HCT116 (cell line): Measurements from ENCODE around the gene HNF4A.

Experiments used
- CTCF ChIP-seq, 3 experiments: fragments of 200-600 bp in 1 of 3; sonication (generic) in 1 of 3; IDR thresholded peaks in 2 of 3; conservative IDR thresholded peaks in 1 of 3; 2 replicates each; pipeline ENCODE4 v1.5.1; 2012 to 2017; ENCODE audit warnings: low read depth in 2 of 3, low read length in 2 of 3, antibody characterized with exemption in 1 of 3, borderline replicate concordance in 1 of 3, control low read depth in 1 of 3, mild to moderate bottlenecking in 1 of 3, mixed read lengths in 1 of 3, mixed run types in 1 of 3, moderate library complexity in 1 of 3; ENCODE audit not compliant: insufficient read depth in 1 of 3
- EGR1 ChIP-seq: IDR thresholded peaks from 2 replicates; pipeline ENCODE4 v1.6.1; 2012; ENCODE audit warnings: low read depth
- EZH2 ChIP-seq: fragments of 200-600 bp; sonication (generic); IDR thresholded peaks from 2 replicates; pipeline ENCODE4 v1.6.1; 2017; ENCODE audit warnings: antibody characterized with exemption, mixed run types
- EZH2phosphoT487 ChIP-seq: fragments of 200-600 bp; IDR thresholded peaks from 2 replicates; pipeline ENCODE4 v1.6.1; 2018; ENCODE audit warnings: antibody characterized with exemption, borderline replicate concordance
- FOSL1 ChIP-seq: IDR thresholded peaks from 2 replicates; pipeline ENCODE4 v1.6.1; 2012; ENCODE audit warnings: low read depth
- MAX ChIP-seq: IDR thresholded peaks from 2 replicates; pipeline ENCODE4 v1.6.1; 2012
- POLR2A ChIP-seq: IDR thresholded peaks from 2 replicates; pipeline ENCODE4 v1.7.0; 2011; ENCODE audit warnings: borderline replicate concordance; ENCODE audit not compliant: insufficient read depth, insufficient read length; ENCODE audit errors: extremely low read depth
- POLR2AphosphoS5 ChIP-seq: IDR thresholded peaks from 2 replicates; pipeline ENCODE4 v1.6.1; 2011; ENCODE audit warnings: mild to moderate bottlenecking, low read depth, low read length, moderate library complexity
- RAD21 ChIP-seq: IDR thresholded peaks from 2 replicates; pipeline ENCODE4 v1.6.1; 2012; ENCODE audit warnings: low read depth, mild to moderate bottlenecking
- REST ChIP-seq: IDR thresholded peaks from 2 replicates; pipeline ENCODE4 v1.6.1; 2012; ENCODE audit warnings: low read depth
- SIN3A ChIP-seq: IDR thresholded peaks from 2 replicates; pipeline ENCODE4 v1.6.1; 2012; ENCODE audit warnings: low read depth
- SP1 ChIP-seq: IDR thresholded peaks from 2 replicates; pipeline ENCODE4 v1.6.1; 2012; ENCODE audit warnings: low read depth

- TF ChIP-seq CTCF (IDR thresholded peaks at IDR 0.05 in 2 of 3, conservative IDR thresholded peaks at IDR 0.05 in 1 of 3; ENCODE audit: borderline replicate concordance in 1 of 3, insufficient read depth in 1 of 3, low read depth in 2 of 3, low read length in 2 of 3): no peak
- TF ChIP-seq EZH2: no peak
- no peak for TF ChIP-seq SP1
- no peak for TF ChIP-seq POLR2A
- no peak for TF ChIP-seq EGR1
- no peak for TF ChIP-seq EZH2phosphoT487
- TF ChIP-seq REST: no peak
- no peak for TF ChIP-seq POLR2AphosphoS5
- TF ChIP-seq FOSL1: no peak
- TF ChIP-seq SIN3A: no peak
- no peak for TF ChIP-seq RAD21
- no peak for TF ChIP-seq MAX
Observed at GRCh38 chr20:44436393-44436792, 80.9 kb downstream of the HNF4A start.
